IMR-90 (cell line): Measurements from ENCODE around the gene CALY. TPM values are rescaled to one million over a fixed set of nuclear protein-coding genes. Genes with fewer than 3 reads are reported as not detected.

ENCODE experiments used
- ATAC-seq: fragments of 200-7000 bp; cut with Tn5 transposase; 2 replicates; pipeline ENCODE4 v1.9.1; 2020; ENCODE audit warnings: low read depth, mild to moderate bottlenecking, moderate library complexity
- BruUV-seq: library from RNA; stranded (reverse); fragments of 400-500 nt; replicated peaks from 2 replicates; lab custom pipeline; 2021; lab: Mats Ljungman, UMichigan
- CTCF ChIA-PET: fragments of 300-600 bp; formaldehyde crosslinking; extraction: SDS; loops from one replicate; lab custom pipeline; 2021; ENCODE audit warnings: antibody characterized with exemption; lab: Yijun Ruan, JAX
- POLR2A ChIA-PET: fragments of 300-600 bp; sonication (Branson Sonifier 250); formaldehyde crosslinking; loops from one replicate; lab custom pipeline; 2022; ENCODE audit warnings: antibody characterized with exemption; ENCODE audit not compliant: unreplicated experiment; lab: Charles Lee
- DNase-seq: peaks from one replicate; pipeline ENCODE4 v3.0.0; 2013
- H2AFZ ChIP-seq: replicated peaks from 2 replicates; pipeline ENCODE3; 2013; ENCODE audit warnings: low read length, mild to moderate bottlenecking; ENCODE audit not compliant: poor library complexity
- H2AK5ac ChIP-seq: 2 replicates; pipeline ENCODE4 v1.6.1; 2013; ENCODE audit warnings: low read depth, low read length, inconsistent platforms
- H2AK9ac ChIP-seq: replicated peaks from 2 replicates; pipeline ENCODE3; 2013; ENCODE audit warnings: mild to moderate bottlenecking, low read depth, low read length, moderate library complexity; ENCODE audit not compliant: poor library complexity
- H2BK120ac ChIP-seq: 2 replicates; pipeline ENCODE4 v1.6.1; 2013; ENCODE audit warnings: low read depth, low read length, inconsistent platforms
- H2BK15ac ChIP-seq: 3 replicates; pipeline ENCODE4 v1.6.1; 2013; ENCODE audit warnings: low read depth, low read length, inconsistent platforms
- H2BK20ac ChIP-seq: 2 replicates; pipeline ENCODE4 v1.6.1; 2013; ENCODE audit warnings: low read depth, mild to moderate bottlenecking, inconsistent platforms, low read length, moderate library complexity
- H2BK5ac ChIP-seq: 2 replicates; pipeline ENCODE4 v1.6.1; 2013; ENCODE audit warnings: mild to moderate bottlenecking, low read depth, low read length, inconsistent platforms; ENCODE audit not compliant: poor library complexity, severe bottlenecking
- H3K14ac ChIP-seq: replicated peaks from 2 replicates; pipeline ENCODE4 v1.6.1; 2013; ENCODE audit warnings: low read depth, low read length, inconsistent platforms
- H3K18ac ChIP-seq: 2 replicates; pipeline ENCODE4 v1.6.1; 2013; ENCODE audit warnings: low read depth, low read length, control low read depth
- H3K23ac ChIP-seq: 2 replicates; pipeline ENCODE4 v1.6.1; 2013; ENCODE audit warnings: low read depth, low read length, inconsistent platforms
- H3K27ac ChIP-seq: 2 replicates; pipeline ENCODE4 v1.5.1; 2013; ENCODE audit warnings: mild to moderate bottlenecking, control low read depth, low read length; ENCODE audit not compliant: insufficient read depth
- H3K27me3 ChIP-seq: 2 replicates; pipeline ENCODE4 v1.6.1; 2013; ENCODE audit warnings: low read length; ENCODE audit not compliant: control insufficient read depth, insufficient read depth
- H3K36me3 ChIP-seq: 2 replicates; pipeline ENCODE4 v1.6.1; 2013; ENCODE audit warnings: low read length, mixed read lengths; ENCODE audit not compliant: control insufficient read depth, insufficient read depth
- H3K4ac ChIP-seq: 2 replicates; pipeline ENCODE4 v1.6.1; 2013; ENCODE audit warnings: low read depth, low read length, inconsistent platforms
- H3K4me1 ChIP-seq: 2 replicates; pipeline ENCODE4 v1.6.1; 2013; ENCODE audit warnings: low read length, mixed read lengths; ENCODE audit not compliant: control insufficient read depth, insufficient read depth
- H3K4me2 ChIP-seq: 2 replicates; pipeline ENCODE4 v1.6.1; 2013; ENCODE audit warnings: low read depth, mild to moderate bottlenecking, control low read depth, low read length, moderate library complexity
- H3K4me3 ChIP-seq: 2 replicates; pipeline ENCODE4 v1.5.1; 2013; ENCODE audit warnings: low read depth, mild to moderate bottlenecking, control low read depth, low read length, moderate library complexity; ENCODE audit not compliant: insufficient read depth
- H3K56ac ChIP-seq: 2 replicates; pipeline ENCODE4 v1.6.1; 2013; ENCODE audit warnings: low read length, inconsistent platforms; ENCODE audit not compliant: insufficient read depth; ENCODE audit errors: extremely low read depth
- H3K79me1 ChIP-seq, 2 experiments: 2 replicates each; pipeline ENCODE4 v1.6.1; 2013; ENCODE audit warnings: low read length in 2 of 2, inconsistent platforms in 1 of 2, low read depth in 1 of 2
- H3K9ac ChIP-seq: 2 replicates; pipeline ENCODE4 v1.6.1; 2013; ENCODE audit warnings: low read depth, low read length, control low read depth
- H3K9me1 ChIP-seq: 2 replicates; pipeline ENCODE4 v1.6.1; 2013; ENCODE audit warnings: low read length, inconsistent platforms; ENCODE audit not compliant: insufficient read depth
- H3K9me3 ChIP-seq: 2 replicates; pipeline ENCODE4 v1.6.1; 2013; ENCODE audit warnings: low read length; ENCODE audit not compliant: control insufficient read depth, insufficient read depth
- H4K20me1 ChIP-seq: 2 replicates; pipeline ENCODE4 v1.6.1; 2013; ENCODE audit warnings: low read length, inconsistent platforms; ENCODE audit not compliant: insufficient read depth
- H4K5ac ChIP-seq: 2 replicates; pipeline ENCODE4 v1.6.1; 2013; ENCODE audit warnings: mild to moderate bottlenecking, low read depth, low read length, control low read depth
- H4K8ac ChIP-seq, 2 experiments: 2 replicates each; pipeline ENCODE4 v1.6.1; 2013; ENCODE audit warnings: low read depth in 2 of 2, low read length in 2 of 2, control low read depth in 1 of 2, inconsistent platforms in 1 of 2
- H4K91ac ChIP-seq: 2 replicates; pipeline ENCODE4 v1.6.1; 2013; ENCODE audit warnings: low read depth, low read length, inconsistent platforms; ENCODE audit not compliant: insufficient read depth
- CEBPB ChIP-seq: IDR thresholded peaks from 2 replicates; pipeline ENCODE4 v1.6.1; 2012; ENCODE audit warnings: low read depth, low read length, improper control_type of control experiment
- CHD1 ChIP-seq: IDR thresholded peaks from 2 replicates; pipeline ENCODE4 v1.6.1; 2012; ENCODE audit warnings: low read depth, low read length, improper control_type of control experiment
- FOS ChIP-seq: fragments of 150-350 bp; IDR thresholded peaks from 2 replicates; pipeline ENCODE4 v1.6.1; 2016; ENCODE audit warnings: low read depth, low read length
- MAFK ChIP-seq: IDR thresholded peaks from 2 replicates; pipeline ENCODE4 v1.6.1; 2012; ENCODE audit warnings: low read depth, low read length, improper control_type of control experiment
- MAZ ChIP-seq: IDR thresholded peaks from 2 replicates; pipeline ENCODE4 v1.6.1; 2012; ENCODE audit warnings: low read depth, mild to moderate bottlenecking, low read length, improper control_type of control experiment, moderate library complexity, borderline replicate concordance
- MXI1 ChIP-seq: IDR thresholded peaks from 2 replicates; pipeline ENCODE4 v1.6.1; 2012; ENCODE audit warnings: low read depth, mild to moderate bottlenecking, low read length, moderate library complexity, borderline replicate concordance
- RCOR1 ChIP-seq: IDR thresholded peaks from 2 replicates; pipeline ENCODE4 v1.6.1; 2012; ENCODE audit warnings: mild to moderate bottlenecking, low read length, improper control_type of control experiment; ENCODE audit not compliant: insufficient replicate concordance
- RFX5 ChIP-seq: IDR thresholded peaks from 2 replicates; pipeline ENCODE4 v1.8.0; 2012; ENCODE audit warnings: low read depth, mild to moderate bottlenecking, low read length, moderate library complexity
- SMC3 ChIP-seq: fragments of 150-350 bp; IDR thresholded peaks from 2 replicates; pipeline ENCODE4 v1.6.1; 2016; ENCODE audit warnings: low read depth, mild to moderate bottlenecking, antibody characterized with exemption, low read length, moderate library complexity
- WGBS, 2 experiments: methylation state at CpG; one replicate each; pipeline versions ENCODE4 v1.1.5 to v1.1.7; 2013; ENCODE audit warnings: missing lambda C conversion rate in 2 of 2; ENCODE audit not compliant: insufficient read length in 1 of 2; ENCODE audit errors: extremely low coverage in 2 of 2; 5-methylcytosine and 5-hydroxymethylcytosine counted together
- dilution Hi-C: fragments of 300-500 bp; cut with HindIII; formaldehyde crosslinking; loops from one replicate; pipeline ENCODE4 v1.14.3; 2018; ENCODE audit warnings: low sequenced_read_pairs; ENCODE audit not compliant: unreplicated experiment
- in situ Hi-C: fragments of 300-500 bp; cut with MboI; formaldehyde crosslinking; loops from 3 replicates; pipeline ENCODE4 v1.14.3; 2019; ENCODE audit warnings: low sequenced_read_pairs, inconsistent platforms, mixed read lengths
- intact Hi-C: fragments of 100-400 bp; cut with micrococcal nuclease; formaldehyde crosslinking; loops from 2 replicates; pipeline ENCODE4 v1.10.0; 2022
- polyA plus RNA-seq, 3 experiments: library from polyadenylated mRNA; depleted of rRNA; stranded (reverse); fragments of >200 nt; gene quantifications; 2 replicates each; pipeline ENCODE4 v1.2.3, GENCODE V29; 2012; ENCODE audit warnings: low replicate concordance in 1 of 3
- total RNA-seq: library from RNA; depleted of rRNA; stranded (reverse); fragments of >200 nt; gene quantifications from 2 replicates; pipeline ENCODE4 v1.2.3, GENCODE V29; 2012
- TF ChIP-seq, protein P1 (sequence below): conservative IDR thresholded peaks from 2 replicates; pipeline ENCODE4 v1.5.1; 2012; ENCODE audit warnings: mild to moderate bottlenecking, low read depth, low read length, improper control_type of control experiment

The CALY gene
- total and polyA plus RNA-seq, 2 of the 4 experiments (the other 2 are of a cell fraction), result 0.34 TPM; not detected in 1

DNA sequence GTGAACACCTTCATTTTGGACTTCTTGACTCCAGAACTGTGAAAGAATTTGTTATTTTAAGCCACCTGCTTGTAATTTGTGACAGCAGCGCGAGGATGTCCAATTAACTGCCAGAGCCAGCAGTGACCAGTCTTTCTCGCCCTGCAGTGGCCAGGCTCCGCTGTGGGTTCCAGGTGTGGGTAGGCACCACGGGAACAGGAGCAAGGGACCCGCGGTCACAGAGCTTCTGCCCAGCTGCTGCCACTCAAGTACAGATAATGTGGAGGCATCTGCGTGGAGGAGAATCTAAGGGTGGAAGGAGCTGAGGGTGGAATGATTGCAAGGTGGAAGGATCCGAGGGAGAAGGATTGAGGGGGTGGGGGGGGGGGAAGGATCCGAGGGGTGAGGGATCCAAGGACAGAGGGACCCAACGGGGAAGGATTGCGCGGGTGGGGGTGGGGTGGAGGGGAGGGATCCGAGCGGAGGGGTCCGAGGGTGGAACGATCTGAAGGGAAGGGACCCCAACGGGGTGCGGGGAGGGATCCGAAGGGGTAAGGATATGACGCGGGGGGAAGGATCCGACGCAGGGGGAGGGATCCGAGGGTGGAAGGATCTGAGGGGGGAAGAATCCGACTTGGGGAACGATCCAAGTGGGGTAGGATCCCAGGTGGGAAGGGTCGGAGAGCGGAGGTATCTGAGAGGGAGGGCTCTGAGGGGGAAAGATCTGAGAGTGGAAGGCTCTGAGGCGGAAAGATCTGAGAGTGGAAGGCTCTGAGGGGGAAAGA, 3.6 kb downstream of the CALY start:
- no peak overlapping the region for H3K4me2 ChIP-seq
- no peak overlapping the region for H2AK9ac ChIP-seq
- H4K20me1 ChIP-seq, result no peaks in the 10 kb centered on the region
- H2AK5ac ChIP-seq, result no peak overlapping the region
- no peaks in the 10 kb centered on the region for H3K79me1 ChIP-seq
- no peak overlapping the region for H3K23ac ChIP-seq
- POLR2A ChIA-PET, result no interaction called here
- no peak overlapping the region for H4K5ac ChIP-seq
- H3K9me1 ChIP-seq, result 0 out of 2 replicates have a peak, but pooled peaks cover under 1% of the 10 kb centered on the region
- H3K9me3 ChIP-seq, result no peaks in the 10 kb centered on the region; the same call in 1 of the 2 replicates
- H2AFZ ChIP-seq, result no peak overlapping the region
- no peak overlapping the region for H2BK20ac ChIP-seq
- no peaks in the 10 kb centered on the region for H3K36me3 ChIP-seq
- no peak overlapping the region for H3K4me3 ChIP-seq
- peaks cover 11% of the 10 kb centered on the region; the same call in 1 of the 2 replicates for H3K4me1 ChIP-seq
- ATAC-seq (no peak), DNase-seq (no peak)
- no peak overlapping the region for H4K8ac ChIP-seq
- H3K27me3 ChIP-seq, result peaks cover 50% of the 10 kb centered on the region
- WGBS, 2 experiments, result 79% methylated on average over 13 of the region's 30 CpGs; no CpG with 5 or more reads in 1 of the 2 experiments
- H3K56ac ChIP-seq, result no peak overlapping the region
- dilution Hi-C loops, result no loop called here
- no peak overlapping the region for H2BK15ac ChIP-seq
- H2BK120ac ChIP-seq, result no peak overlapping the region
- TF ChIP-seq, protein P1, sequence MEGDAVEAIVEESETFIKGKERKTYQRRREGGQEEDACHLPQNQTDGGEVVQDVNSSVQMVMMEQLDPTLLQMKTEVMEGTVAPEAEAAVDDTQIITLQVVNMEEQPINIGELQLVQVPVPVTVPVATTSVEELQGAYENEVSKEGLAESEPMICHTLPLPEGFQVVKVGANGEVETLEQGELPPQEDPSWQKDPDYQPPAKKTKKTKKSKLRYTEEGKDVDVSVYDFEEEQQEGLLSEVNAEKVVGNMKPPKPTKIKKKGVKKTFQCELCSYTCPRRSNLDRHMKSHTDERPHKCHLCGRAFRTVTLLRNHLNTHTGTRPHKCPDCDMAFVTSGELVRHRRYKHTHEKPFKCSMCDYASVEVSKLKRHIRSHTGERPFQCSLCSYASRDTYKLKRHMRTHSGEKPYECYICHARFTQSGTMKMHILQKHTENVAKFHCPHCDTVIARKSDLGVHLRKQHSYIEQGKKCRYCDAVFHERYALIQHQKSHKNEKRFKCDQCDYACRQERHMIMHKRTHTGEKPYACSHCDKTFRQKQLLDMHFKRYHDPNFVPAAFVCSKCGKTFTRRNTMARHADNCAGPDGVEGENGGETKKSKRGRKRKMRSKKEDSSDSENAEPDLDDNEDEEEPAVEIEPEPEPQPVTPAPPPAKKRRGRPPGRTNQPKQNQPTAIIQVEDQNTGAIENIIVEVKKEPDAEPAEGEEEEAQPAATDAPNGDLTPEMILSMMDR, result no peak
- TF ChIP-seq MAFK (no peak), MAZ (no peak), MXI1 (no peak), FOS (no peak), CHD1 (no peak), CEBPB (no peak), RFX5 (no peak), SMC3 (no peak), RCOR1 (no peak)
- H3K18ac ChIP-seq, result no peak overlapping the region
- H3K14ac ChIP-seq, result no peak overlapping the region
- no peak overlapping the region for H3K4ac ChIP-seq
- CTCF ChIA-PET, result no interaction called here
- H2BK5ac ChIP-seq, result no peak overlapping the region
- in situ Hi-C loops, result no loop called here
- no peak overlapping the region for H3K27ac ChIP-seq
- no peak overlapping the region for H3K9ac ChIP-seq
- intact Hi-C loops, result no loop called here
- BruUV-seq, result no TSS peak
- H4K91ac ChIP-seq, result no peak overlapping the region
